ENCODE measurements around the gene MAP3K2.

DNA sequence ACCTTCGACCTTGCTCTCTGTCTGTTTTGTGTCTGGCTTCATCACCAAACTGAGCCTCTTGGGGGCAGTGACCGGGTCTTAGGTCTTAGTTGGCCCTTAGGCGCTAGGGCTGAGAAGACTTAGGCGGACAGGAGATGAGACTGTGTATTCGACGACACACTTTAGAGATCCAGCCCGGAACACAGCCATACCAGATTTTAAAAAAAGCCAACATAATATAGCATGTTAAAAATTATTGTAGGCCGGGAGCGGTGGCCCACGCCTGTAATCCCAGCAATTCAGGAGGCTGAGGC is 21.0 kb upstream of the MAP3K2 start:
- TF ChIP-seq, protein P1, sequence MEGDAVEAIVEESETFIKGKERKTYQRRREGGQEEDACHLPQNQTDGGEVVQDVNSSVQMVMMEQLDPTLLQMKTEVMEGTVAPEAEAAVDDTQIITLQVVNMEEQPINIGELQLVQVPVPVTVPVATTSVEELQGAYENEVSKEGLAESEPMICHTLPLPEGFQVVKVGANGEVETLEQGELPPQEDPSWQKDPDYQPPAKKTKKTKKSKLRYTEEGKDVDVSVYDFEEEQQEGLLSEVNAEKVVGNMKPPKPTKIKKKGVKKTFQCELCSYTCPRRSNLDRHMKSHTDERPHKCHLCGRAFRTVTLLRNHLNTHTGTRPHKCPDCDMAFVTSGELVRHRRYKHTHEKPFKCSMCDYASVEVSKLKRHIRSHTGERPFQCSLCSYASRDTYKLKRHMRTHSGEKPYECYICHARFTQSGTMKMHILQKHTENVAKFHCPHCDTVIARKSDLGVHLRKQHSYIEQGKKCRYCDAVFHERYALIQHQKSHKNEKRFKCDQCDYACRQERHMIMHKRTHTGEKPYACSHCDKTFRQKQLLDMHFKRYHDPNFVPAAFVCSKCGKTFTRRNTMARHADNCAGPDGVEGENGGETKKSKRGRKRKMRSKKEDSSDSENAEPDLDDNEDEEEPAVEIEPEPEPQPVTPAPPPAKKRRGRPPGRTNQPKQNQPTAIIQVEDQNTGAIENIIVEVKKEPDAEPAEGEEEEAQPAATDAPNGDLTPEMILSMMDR (IDR thresholded peaks at IDR 0.05), result no peak
- TF ChIP-seq POLR2AphosphoS5 (IDR thresholded peaks at IDR 0.05; ENCODE audit: insufficient read depth in 1 of 2, low read depth in 1 of 2) (peak in 1 of 2 donors; percentile 4), POLR2A (IDR thresholded peaks at IDR 0.05) (no peak)
